GM18499 (cell line): Measurements from ENCODE around the gene RAB8B.

Experiments used
- ATAC-seq: cut with Tn5 transposase; IDR thresholded peaks from one replicate; pipeline ENCODE4 v1.9.1; 2021; ENCODE audit warnings: moderate number of reproducible peaks; ENCODE audit not compliant: insufficient read depth, unreplicated experiment

The RAB8B gene

GRCh38 chr15:63181648-63182047 lies 7.8 kb upstream of the RAB8B start:
- no peak for ATAC-seq

- ATAC-seq = no peak
Observed at GRCh38 chr15:63185206-63185605, 4.2 kb upstream of the RAB8B start.

- no peak for ATAC-seq
Observed at GRCh38 chr15:63186065-63186464, 3.3 kb upstream of the RAB8B start.

- no peak for ATAC-seq
Observed at GRCh38 chr15:63187589-63188226, 1.7 kb upstream of the RAB8B start.

GRCh38 chr15:63188247-63188925 lies 1.0 kb upstream of the RAB8B start:
- no peak for ATAC-seq

- no peak for ATAC-seq
Observed at GRCh38 chr15:63189941-63190768, 749 bp downstream of the RAB8B start.

- no peak for ATAC-seq
Observed at GRCh38 chr15:63190769-63191649, 1.6 kb downstream of the RAB8B start.

GRCh38 chr15:63191895-63192618 lies 2.7 kb downstream of the RAB8B start:
- no peak for ATAC-seq

- ATAC-seq = no peak
Observed at GRCh38 chr15:63192619-63193206, 3.3 kb downstream of the RAB8B start.

- ATAC-seq = no peak
Observed at GRCh38 chr15:63194302-63194701, 4.9 kb downstream of the RAB8B start.

- no peak for ATAC-seq
Observed at GRCh38 chr15:63194880-63195568, 5.6 kb downstream of the RAB8B start.

- no peak for ATAC-seq
Observed at GRCh38 chr15:63195569-63196015, 6.2 kb downstream of the RAB8B start.

GRCh38 chr15:63196842-63197241 lies 7.4 kb downstream of the RAB8B start:
- no peak for ATAC-seq

GRCh38 chr15:63197626-63198025 lies 8.2 kb downstream of the RAB8B start:
- ATAC-seq = no peak

- no peak for ATAC-seq
Observed at GRCh38 chr15:63198371-63199250, 9.2 kb downstream of the RAB8B start.

GRCh38 chr15:63200464-63201249 lies 11.3 kb downstream of the RAB8B start:
- no peak for ATAC-seq

- no peak for ATAC-seq
Observed at GRCh38 chr15:63202861-63203260, 13.5 kb downstream of the RAB8B start.
